H9 (cell line): Measurements from ENCODE around the gene PCDHB7. TPM values are rescaled to one million over a fixed set of nuclear protein-coding genes. Genes with fewer than 3 reads are reported as not detected.
"Not testable (repeated sequence)": the region's sequence is repeated elsewhere in the genome, so short reads cannot be mapped to it uniquely, and the experiment has no call there.

ENCODE experiments used
- DNase-seq: peaks from one replicate; pipeline ENCODE4 v3.0.0-alpha.2; 2017
- H2AFZ ChIP-seq: one replicate; pipeline ENCODE4 v1.6.1; 2013; ENCODE audit warnings: mild to moderate bottlenecking, low read length, control low read depth, moderate library complexity
- H2AK5ac ChIP-seq: 2 replicates; pipeline ENCODE4 v1.6.1; 2013; ENCODE audit warnings: low read length, control low read depth, mixed read lengths; ENCODE audit not compliant: insufficient read length
- H2BK120ac ChIP-seq: one replicate; pipeline ENCODE4 v1.6.1; 2013; ENCODE audit warnings: low read depth, mild to moderate bottlenecking, low read length, control low read depth, inconsistent platforms; ENCODE audit not compliant: poor library complexity, severe bottlenecking
- H2BK12ac ChIP-seq: 2 replicates; pipeline ENCODE4 v1.6.1; 2013; ENCODE audit warnings: low read length, control low read depth, mixed read lengths, low read depth; ENCODE audit not compliant: insufficient read length
- H2BK15ac ChIP-seq: 2 replicates; pipeline ENCODE4 v1.6.1; 2013; ENCODE audit warnings: low read depth, low read length, control low read depth
- H2BK20ac ChIP-seq: one replicate; pipeline ENCODE4 v1.6.1; 2013; ENCODE audit warnings: low read depth, mild to moderate bottlenecking, low read length, control low read depth, inconsistent platforms; ENCODE audit not compliant: poor library complexity, severe bottlenecking
- H2BK5ac ChIP-seq: 2 replicates; pipeline ENCODE4 v1.6.1; 2013; ENCODE audit warnings: low read length, control low read depth, mixed read lengths; ENCODE audit not compliant: insufficient read length
- H3K14ac ChIP-seq: 2 replicates; pipeline ENCODE4 v1.6.1; 2013; ENCODE audit warnings: low read length, control low read depth; ENCODE audit not compliant: insufficient read depth
- H3K18ac ChIP-seq: 2 replicates; pipeline ENCODE4 v1.6.1; 2013; ENCODE audit warnings: low read depth, mild to moderate bottlenecking, mixed read lengths, low read length, control low read depth; ENCODE audit not compliant: insufficient read length
- H3K23ac ChIP-seq: 2 replicates; pipeline ENCODE4 v1.6.1; 2013; ENCODE audit warnings: low read length, control low read depth, mixed read lengths, low read depth; ENCODE audit not compliant: insufficient read length
- H3K23me2 ChIP-seq: 2 replicates; pipeline ENCODE4 v1.6.1; 2013; ENCODE audit warnings: low read depth, mild to moderate bottlenecking, mixed read lengths, low read length, control low read depth; ENCODE audit not compliant: insufficient read length, poor library complexity, severe bottlenecking
- H3K27ac ChIP-seq: 2 replicates; pipeline ENCODE4 v1.5.1; 2013; ENCODE audit warnings: low read length, control low read depth, mixed read lengths, low read depth; ENCODE audit not compliant: insufficient read length
- H3K27me3 ChIP-seq: 2 replicates; pipeline ENCODE4 v1.6.1; 2013; ENCODE audit warnings: low read length, control low read depth, inconsistent platforms; ENCODE audit not compliant: insufficient read depth
- H3K4ac ChIP-seq: 2 replicates; pipeline ENCODE4 v1.6.1; 2013; ENCODE audit warnings: low read depth, mild to moderate bottlenecking, control low read depth, inconsistent platforms, low read length, moderate library complexity
- H3K4me1 ChIP-seq: 2 replicates; pipeline ENCODE4 v1.6.1; 2013; ENCODE audit warnings: low read length, control low read depth, inconsistent platforms; ENCODE audit not compliant: insufficient read depth
- H3K4me2 ChIP-seq: 2 replicates; pipeline ENCODE4 v1.6.1; 2013; ENCODE audit warnings: low read length, control low read depth, mixed read lengths; ENCODE audit not compliant: insufficient read length, insufficient read depth
- H3K56ac ChIP-seq: 2 replicates; pipeline ENCODE4 v1.6.1; 2013; ENCODE audit warnings: low read depth, mild to moderate bottlenecking, mixed read lengths, low read length, control low read depth; ENCODE audit not compliant: insufficient read length
- H3K79me1 ChIP-seq: 2 replicates; pipeline ENCODE4 v1.6.1; 2013; ENCODE audit warnings: low read depth, mild to moderate bottlenecking, moderate library complexity, low read length, control low read depth, inconsistent platforms; ENCODE audit not compliant: insufficient read depth, poor library complexity, severe bottlenecking
- H3K79me2 ChIP-seq: 2 replicates; pipeline ENCODE4 v1.6.1; 2013; ENCODE audit warnings: low read length, control low read depth, inconsistent platforms; ENCODE audit not compliant: insufficient read depth
- H3K9ac ChIP-seq: 2 replicates; pipeline ENCODE4 v1.6.1; 2013; ENCODE audit warnings: low read length, control low read depth, mixed read lengths; ENCODE audit not compliant: insufficient read length; ENCODE audit errors: extremely low read depth
- H3K9me3 ChIP-seq: one replicate; pipeline ENCODE4 v1.6.1; 2013; ENCODE audit warnings: low read depth, low read length, inconsistent platforms; ENCODE audit not compliant: control insufficient read depth
- H3T11ph ChIP-seq: one replicate; pipeline ENCODE4 v1.6.1; 2013; ENCODE audit warnings: mild to moderate bottlenecking, low read length, control low read depth, inconsistent platforms
- H4K20me1 ChIP-seq: one replicate; pipeline ENCODE4 v1.6.1; 2013; ENCODE audit not compliant: control insufficient read depth, insufficient read length, insufficient read depth
- H4K5ac ChIP-seq: 2 replicates; pipeline ENCODE4 v1.6.1; 2013; ENCODE audit warnings: low read depth, mild to moderate bottlenecking, mixed read lengths, low read length, control low read depth; ENCODE audit not compliant: insufficient read length
- H4K8ac ChIP-seq: replicated peaks from 2 replicates; pipeline ENCODE4 v1.6.1; 2013; ENCODE audit warnings: low read length, control low read depth, mixed read lengths, low read depth; ENCODE audit not compliant: insufficient read length
- H4K91ac ChIP-seq: 2 replicates; pipeline ENCODE4 v1.6.1; 2013; ENCODE audit warnings: low read depth, mild to moderate bottlenecking, moderate library complexity, mixed read lengths, low read length, control low read depth; ENCODE audit not compliant: insufficient read length
- H3K27ac Mint-ChIP-seq, 3 experiments: 2 replicates in 2 of 3; 3 replicates in 1 of 3; pipeline ENCODE4 v1.8.0; 2020 to 2021; ENCODE audit warnings: mixed read lengths in 3 of 3, mild to moderate bottlenecking in 1 of 3, moderate library complexity in 1 of 3
- H3K27me3 Mint-ChIP-seq: 2 replicates; pipeline ENCODE4 v1.8.0; 2021; ENCODE audit warnings: low read depth, mild to moderate bottlenecking, moderate library complexity, mixed read lengths
- H3K36me3 Mint-ChIP-seq, 3 experiments: 2 replicates in 2 of 3; 3 replicates in 1 of 3; pipeline ENCODE4 v1.8.0; 2020 to 2021; ENCODE audit warnings: low read depth in 3 of 3, mixed read lengths in 3 of 3; ENCODE audit not compliant: insufficient read depth in 1 of 3
- H3K4me1 Mint-ChIP-seq, 2 experiments: 2 replicates each; pipeline ENCODE4 v1.8.0; 2020; ENCODE audit warnings: mixed read lengths in 2 of 2
- H3K4me3 Mint-ChIP-seq, 2 experiments: 2 replicates in 1 of 2; 3 replicates in 1 of 2; pipeline ENCODE4 v1.8.0; 2020 to 2021; ENCODE audit warnings: mild to moderate bottlenecking in 2 of 2, mixed read lengths in 2 of 2, moderate library complexity in 1 of 2
- H3K9me3 Mint-ChIP-seq, 2 experiments: 2 replicates in 1 of 2; 3 replicates in 1 of 2; pipeline ENCODE4 v1.8.0; 2020; ENCODE audit warnings: mild to moderate bottlenecking in 2 of 2, mixed read lengths in 2 of 2, moderate library complexity in 1 of 2
- CTCF ChIP-seq: fragments of 200-600 bp; sonication (generic); conservative IDR thresholded peaks from 3 replicates; pipeline ENCODE4 v1.8.0; 2021; ENCODE audit warnings: antibody characterized with exemption, mild to moderate bottlenecking
- WGBS: extraction: QIAGEN DNeasy Blood & Tissue Kit; methylation state at CpG from one replicate; pipeline ENCODE4 v1.1.7; 2013; ENCODE audit warnings: missing lambda C conversion rate, low lambda C conversion rate, mixed read lengths; ENCODE audit not compliant: insufficient read length; ENCODE audit errors: extremely low coverage; 5-methylcytosine and 5-hydroxymethylcytosine counted together
- total RNA-seq: library from RNA; stranded (reverse); gene quantifications from 2 replicates; pipeline ENCODE4 v1.2.1, GENCODE V29; 2021

Gene PCDHB7
- total RNA-seq, 1 experiment from 2014 or later, result 0.52 TPM

- Histone ChIP-seq H3T11ph (no peak within 1 kb of the TSS), H3K18ac (no peak within 1 kb of the TSS), H3K23ac (no peak within 1 kb of the TSS), H3K79me2 (no peaks in the 10 kb centered on the region), H2BK20ac (no peak within 1 kb of the TSS), H2BK5ac (no peak within 1 kb of the TSS), H4K8ac (no peak within 1 kb of the TSS), H3K4me1 (no peaks in the 10 kb centered on the region), H3K9ac (no peak within 1 kb of the TSS), H3K14ac (no peak within 1 kb of the TSS), H2AK5ac (no peak within 1 kb of the TSS), H3K4me2 (no peak within 1 kb of the TSS), H2AFZ (peak within 1 kb of the TSS; percentile 94), H2BK12ac (no peak within 1 kb of the TSS), H3K79me1 (no peaks in the 10 kb centered on the region), H4K5ac (no peak within 1 kb of the TSS), H2BK15ac (no peak within 1 kb of the TSS), H3K23me2 (no peaks in the 10 kb centered on the region), H3K4ac (no peak within 1 kb of the TSS), H3K27me3 (no peaks in the 10 kb centered on the region), H3K56ac (no peak within 1 kb of the TSS), H4K20me1 (no peaks in the 10 kb centered on the region), H2BK120ac (no peak within 1 kb of the TSS), H4K91ac (no peak within 1 kb of the TSS), H3K9me3 (no peaks in the 10 kb centered on the region), H3K27ac (no peak within 1 kb of the TSS)
- Mint-ChIP-seq H3K27ac (peak within 1 kb of the TSS in 1 of 3 experiments; percentile 89; a peak in 1 of 7 replicates), H3K4me3 (peak within 1 kb of the TSS in 1 of 2 experiments; percentile 50; a peak in 2 of 5 replicates), H3K4me1 (peaks cover 7 to 15% of the 10 kb centered on the region in 2 experiments), H3K9me3 (peaks cover 29 to 35% of the 10 kb centered on the region in 2 experiments), H3K36me3 (peaks cover 13 to 33% (median 17%) of the 10 kb centered on the region in 3 experiments), H3K27me3 (no peaks in the 10 kb centered on the region; the same call in none of the 2 replicates)
- TF ChIP-seq CTCF, result peak; percentile 88
- WGBS, result no CpG with 5 or more reads among the region's 9 CpGs
- DNase-seq, result peak; percentile 59
These were observed 14.6 kb downstream of the PCDHB7 start, which contains the start of gene PCDHB9 for GRCh38 chr5:141186897-141187512. Gene PCDHB9 (plus strand): TSS chr5:141187161. CDS start chr5:141187319, 158 bp downstream.

DNA sequence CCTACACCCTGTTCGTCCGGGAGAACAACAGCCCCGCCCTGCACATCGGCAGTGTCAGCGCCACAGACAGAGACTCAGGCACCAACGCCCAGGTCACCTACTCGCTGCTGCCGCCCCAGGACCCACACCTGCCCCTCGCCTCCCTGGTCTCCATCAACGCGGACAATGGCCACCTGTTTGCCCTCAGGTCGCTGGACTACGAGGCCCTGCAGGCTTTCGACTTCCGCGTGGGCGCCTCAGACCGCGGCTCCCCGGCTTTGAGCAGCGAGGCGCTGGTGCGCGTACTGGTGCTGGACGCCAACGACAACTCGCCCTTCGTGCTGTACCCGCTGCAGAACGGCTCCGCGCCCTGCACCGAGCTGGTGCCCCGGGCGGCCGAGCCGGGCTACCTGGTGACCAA is 16.2 kb downstream of the PCDHB7 start:
- not testable (repeated sequence) for H3K27ac Mint-ChIP-seq, H2BK12ac ChIP-seq, H2BK120ac ChIP-seq, H3K4me2 ChIP-seq, DNase-seq, H2AK5ac ChIP-seq, H3K4me3 Mint-ChIP-seq, H4K91ac ChIP-seq, H4K8ac ChIP-seq, H3K79me2 ChIP-seq, H3T11ph ChIP-seq, H2BK15ac ChIP-seq, H3K23ac ChIP-seq, H3K27ac ChIP-seq, H2AFZ ChIP-seq, H3K23me2 ChIP-seq, H3K14ac ChIP-seq, H2BK20ac ChIP-seq, H3K79me1 ChIP-seq, H3K9me3 ChIP-seq, H3K27me3 Mint-ChIP-seq, H2BK5ac ChIP-seq, H3K4ac ChIP-seq, H3K4me1 ChIP-seq, H3K9ac ChIP-seq, H3K18ac ChIP-seq, H4K20me1 ChIP-seq, H3K56ac ChIP-seq, H4K5ac ChIP-seq, H3K27me3 ChIP-seq
- Mint-ChIP-seq H3K36me3 (peaks cover 12 to 29% (median 14%) of the 10 kb centered on the region in 3 experiments), H3K9me3 (peaks cover 27% of the 10 kb centered on the region in 2 experiments), H3K4me1 (peaks cover 7 to 10% of the 10 kb centered on the region in 2 experiments)
- WGBS, result no CpG with 5 or more reads among the region's 37 CpGs
